Renal cortical epithelial cell (primary cell): ENCODE data around the gene NHP2. TPM values are rescaled to one million over a fixed set of nuclear protein-coding genes. Genes with fewer than 3 reads are reported as not detected.
"Not testable (repeated sequence)": the region's sequence is repeated elsewhere in the genome, so short reads cannot be mapped to it uniquely, and the experiment has no call there.

Source experiments
- DNase-seq: peaks from one replicate; pipeline ENCODE4 v3.0.0-alpha.2; 2011; ENCODE audit warnings: low read depth
- total RNA-seq: library from RNA; depleted of rRNA; stranded (reverse); fragments of >200 nt; gene quantifications from 2 replicates; pipeline ENCODE4 v1.2.3, GENCODE V29; 2014

NHP2 gene
- total RNA-seq, 1 donor from 2014 or later: 146 TPM

GRCh38 chr5:178130576-178131445 is 22.9 kb downstream of the NHP2 start, which contains the start of gene RMND5B:
TSS of gene RMND5B (plus strand) at chr5:178131014. CDS start at chr5:178138120, 7,106 bp downstream.
- DNase-seq: peak; percentile 29

- DNase-seq: peak; percentile 43
Observed at GRCh38 chr5:178130234-178130575, 23.5 kb downstream of the NHP2 start.

DNA sequence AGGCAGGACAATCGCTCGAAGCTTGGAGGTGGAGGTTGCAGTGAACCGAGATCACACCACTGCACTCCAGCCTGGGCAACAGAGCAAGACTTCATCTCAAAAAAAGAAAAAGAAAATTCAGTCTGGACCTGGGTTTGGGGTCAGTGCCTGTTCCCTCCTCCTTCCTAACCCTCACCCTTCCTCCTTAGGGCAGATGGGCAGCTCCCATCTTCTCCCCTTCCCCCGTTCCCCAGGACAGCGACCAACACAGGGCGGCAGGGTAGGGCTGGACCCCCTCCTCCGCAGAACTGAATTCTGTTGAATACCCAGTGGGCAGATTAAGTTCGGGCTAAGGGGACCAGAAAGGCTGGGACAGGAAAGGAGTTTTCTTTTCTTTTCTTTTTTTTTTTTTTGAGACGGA is 24.4 kb downstream of the NHP2 start:
- no peak for DNase-seq

- DNase-seq: not testable (repeated sequence)
Observed at GRCh38 chr5:178127300-178128009, 26.2 kb downstream of the NHP2 start.

DNA sequence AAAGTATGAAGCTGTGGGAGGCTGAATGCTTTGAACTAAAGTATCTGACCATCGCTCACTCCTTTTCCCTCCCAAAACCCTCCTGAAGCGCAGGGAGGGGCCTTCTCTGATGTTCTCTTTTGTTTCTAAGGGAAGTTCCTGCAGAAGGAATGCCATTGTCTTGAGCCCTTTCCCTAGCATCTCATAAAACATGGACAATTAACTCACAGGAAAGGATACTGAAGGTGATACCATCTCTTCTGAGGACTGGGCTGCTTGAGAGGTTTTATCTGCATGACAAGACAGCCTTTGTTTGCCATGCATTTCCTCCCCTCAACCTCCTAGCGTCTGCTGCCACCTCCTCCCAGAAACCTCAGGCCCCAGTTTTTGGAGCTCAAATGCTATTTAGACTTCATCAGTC is 27.1 kb downstream of the NHP2 start:
- no peak for DNase-seq

DNA sequence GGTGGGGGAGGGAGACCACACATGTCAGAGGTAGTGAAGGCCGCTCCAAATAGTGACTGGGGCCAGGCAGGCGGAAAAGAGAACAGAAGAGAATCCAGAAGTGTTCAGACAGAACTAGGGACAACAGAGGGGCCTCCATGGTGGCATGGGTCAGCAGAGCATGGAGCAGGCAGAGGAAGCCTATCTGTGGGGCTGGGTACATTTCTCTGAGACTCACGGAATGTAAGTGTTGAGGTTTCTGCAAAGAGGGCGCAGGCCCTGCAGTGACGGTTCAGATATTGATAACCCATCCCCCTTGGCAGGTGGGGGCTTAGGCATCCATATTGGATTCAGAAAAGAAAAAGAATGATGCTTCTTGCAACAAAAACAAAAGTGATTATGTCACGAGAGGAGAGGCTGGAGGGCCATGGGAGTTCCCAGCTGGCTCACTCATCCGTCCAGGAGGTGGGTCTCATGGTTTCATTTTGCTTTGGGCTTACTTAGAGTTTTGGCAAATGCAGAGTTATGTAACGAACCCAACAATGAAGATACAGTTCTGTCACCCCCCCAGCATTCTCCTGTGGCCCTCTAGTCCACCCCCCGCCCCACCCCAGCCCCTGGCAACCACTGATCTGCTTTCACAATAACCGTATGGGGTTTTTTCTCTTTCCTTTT is 28.3 kb downstream of the NHP2 start:
- no peak for DNase-seq

DNA sequence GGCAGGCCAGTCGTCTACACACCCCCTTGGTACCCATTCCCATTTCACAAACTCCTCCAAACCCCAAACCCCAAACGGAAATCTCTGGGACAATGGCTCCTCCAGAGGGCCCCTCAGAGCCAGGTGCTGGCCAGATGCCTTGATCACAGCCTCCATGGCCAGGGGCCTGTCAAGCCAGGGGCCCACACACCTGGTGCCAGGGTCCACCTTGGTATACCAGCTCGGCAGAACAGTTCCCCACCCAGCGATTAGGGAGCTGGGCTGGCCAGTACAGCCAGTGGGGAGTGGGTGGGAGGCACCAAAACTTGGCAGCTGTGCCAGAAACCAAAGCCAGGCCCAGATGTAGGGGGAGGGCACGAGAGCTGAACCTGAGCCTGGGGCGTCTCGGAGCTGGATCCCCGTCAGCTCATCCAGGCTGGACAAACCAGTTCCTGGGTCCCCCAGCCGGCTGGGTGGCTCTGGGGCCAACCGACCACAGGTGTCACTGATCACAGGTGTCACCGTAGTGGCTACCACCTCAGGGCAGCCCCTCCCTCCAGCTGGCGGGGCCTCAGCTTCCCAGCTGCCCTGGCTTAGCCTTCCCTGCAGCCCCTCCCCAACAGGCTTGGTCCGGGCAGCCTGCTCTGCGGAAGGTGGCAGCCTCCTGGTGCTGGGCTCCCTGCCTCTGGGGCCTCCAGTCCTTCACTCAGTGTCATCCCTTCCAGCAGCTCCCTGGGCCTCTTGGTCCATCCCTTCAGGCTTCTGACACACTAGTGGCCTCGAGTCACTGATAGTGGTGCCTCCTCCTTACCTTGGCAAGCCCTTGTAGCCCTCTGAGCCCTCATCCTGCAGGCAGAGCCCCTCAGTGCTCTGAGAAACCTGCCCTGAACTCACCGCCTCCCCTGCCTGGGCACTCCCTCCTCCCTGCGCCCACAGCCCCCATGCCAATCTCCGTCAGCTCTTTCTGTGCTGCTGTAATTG is 29.4 kb downstream of the NHP2 start:
- DNase-seq: no peak

DNA sequence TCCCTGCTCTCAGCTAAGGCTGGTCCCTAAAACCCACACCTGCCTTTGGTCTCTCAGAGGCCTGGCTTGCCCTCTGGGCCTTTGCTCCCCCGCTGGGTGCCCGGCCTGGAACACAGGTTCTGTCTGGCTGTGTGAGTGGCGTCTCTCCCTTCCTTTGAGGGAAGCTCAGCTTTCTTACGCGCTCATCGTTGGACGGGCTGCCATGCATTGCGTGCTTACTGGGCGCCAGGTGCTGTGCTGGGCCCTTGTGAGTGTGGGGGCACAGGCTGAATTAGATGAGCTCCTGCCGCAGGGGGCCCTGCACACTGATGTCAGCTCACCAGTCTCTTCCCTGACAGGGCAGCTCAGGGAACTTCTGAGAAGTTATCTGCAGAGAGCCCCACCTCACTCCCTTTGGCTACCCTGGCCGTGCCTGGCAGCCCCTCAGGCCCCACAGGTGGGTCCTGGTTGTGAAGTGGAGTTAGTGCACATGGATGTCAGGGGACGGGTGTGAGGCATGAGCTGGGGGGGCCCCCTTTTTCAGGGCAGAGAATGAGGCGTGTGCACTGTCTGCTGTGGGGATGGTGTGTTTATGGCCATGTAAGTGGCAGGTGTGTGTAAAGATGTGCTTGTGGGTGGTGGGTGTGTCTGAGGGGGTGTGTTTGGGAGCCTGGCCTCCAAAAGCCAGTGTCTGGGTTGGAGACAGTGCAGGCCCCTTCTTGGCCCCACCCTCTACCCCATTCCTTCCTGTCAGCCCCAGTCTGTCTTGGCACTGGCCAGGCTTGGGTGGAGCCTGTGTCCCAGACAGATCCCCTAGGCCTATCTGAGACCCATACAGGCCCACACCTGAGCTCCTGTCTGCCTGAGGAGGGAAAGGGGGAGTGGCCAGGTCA is 30.4 kb downstream of the NHP2 start:
- DNase-seq: no peak

- no peak for DNase-seq
Observed at GRCh38 chr5:178122346-178122745, 31.3 kb downstream of the NHP2 start.

GRCh38 chr5:178121391-178122276 is 32.1 kb downstream of the NHP2 start:
- no peak for DNase-seq

- peak; percentile 72 for DNase-seq
Observed at GRCh38 chr5:178120607-178121357, 32.9 kb downstream of the NHP2 start.

DNA sequence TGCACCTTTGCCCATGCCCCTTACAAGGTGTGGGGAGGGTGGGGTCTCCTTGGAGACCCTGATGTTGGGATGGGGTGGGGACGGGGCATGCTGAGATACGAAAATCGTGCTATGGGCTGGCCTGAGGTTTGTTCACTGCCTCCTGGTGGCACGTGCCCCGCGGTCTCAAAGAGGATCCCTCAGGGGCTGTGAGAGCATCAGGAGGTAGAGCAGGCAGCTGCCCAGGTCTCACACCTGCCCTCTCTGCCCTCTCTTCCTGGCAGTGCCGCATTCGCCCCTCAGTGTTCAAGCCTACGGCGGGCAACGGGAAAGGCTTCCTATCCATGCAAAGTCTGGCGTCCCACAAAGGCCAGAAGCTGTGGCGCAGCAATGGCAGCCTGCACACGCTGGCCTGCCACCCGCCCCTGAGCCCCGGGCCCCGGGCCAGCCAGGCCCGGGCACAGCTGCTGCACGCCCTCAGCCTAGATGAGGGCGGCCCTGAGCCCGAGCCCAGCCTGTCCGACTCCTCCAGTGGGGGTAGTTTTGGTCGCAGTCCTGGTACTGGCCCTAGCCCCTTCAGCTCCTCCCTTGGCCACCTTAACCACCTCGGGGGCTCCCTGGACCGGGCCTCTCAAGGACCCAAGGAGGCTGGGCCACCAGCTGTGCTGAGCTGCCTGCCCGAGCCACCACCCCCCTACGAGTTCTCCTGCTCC is 33.6 kb downstream of the NHP2 start:
- DNase-seq: no peak

GRCh38 chr5:178117923-178118701 is 35.6 kb downstream of the NHP2 start:
- no peak for DNase-seq

GRCh38 chr5:178116143-178116885 is 37.4 kb downstream of the NHP2 start:
- DNase-seq: no peak

- DNase-seq: no peak
Observed at GRCh38 chr5:178115814-178116142, 37.9 kb downstream of the NHP2 start.

- DNase-seq: no peak
Observed at GRCh38 chr5:178115136-178115813, 38.4 kb downstream of the NHP2 start.
